ENCODE results near the gene ARHGDIB. TPM values are rescaled to one million over a fixed set of nuclear protein-coding genes. Genes with fewer than 3 reads are reported as not detected.

Gene ARHGDIB
- total RNA-seq, 2 donors from 2014 or later = 0.66 to 0.95 TPM

DNA sequence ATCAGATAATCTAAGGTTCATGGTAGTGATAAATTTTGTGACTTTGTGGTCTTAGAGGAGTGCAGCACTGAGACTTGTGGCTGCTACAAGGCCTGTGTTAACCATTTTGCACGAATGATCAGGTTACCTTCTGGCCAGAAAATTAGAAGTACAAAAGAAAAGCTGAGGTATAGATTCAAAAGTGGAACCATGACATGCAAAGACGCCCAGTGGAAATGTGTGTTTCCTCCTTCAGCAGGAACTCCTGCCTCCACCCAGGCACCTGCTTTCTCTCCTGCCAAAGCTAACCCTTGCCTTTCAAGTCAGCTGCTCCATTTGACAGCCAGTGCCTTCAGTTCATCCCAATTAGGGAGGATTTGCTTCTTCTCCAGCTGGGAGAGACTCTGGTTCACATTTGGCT lies 21.6 kb upstream of the ARHGDIB start:
- H3K9ac ChIP-seq (ENCODE audit: extremely low read depth, low read length, poor library complexity, severe bottlenecking) = no peak overlapping the region
- Mint-ChIP-seq H3K4me1 (peaks cover 3% of the 10 kb centered on the region), H3K36me3 (ENCODE audit: low read depth) (no peaks in the 10 kb centered on the region), H3K27ac (no peak overlapping the region), H3K9me3 (no peaks in the 10 kb centered on the region), H3K4me3 (no peak overlapping the region), H3K27me3 (ENCODE audit: insufficient read depth) (no peaks in the 10 kb centered on the region)
- peaks cover 3% of the 10 kb centered on the region for H3K4me1 ChIP-seq (ENCODE audit: control insufficient read depth, insufficient read depth, low read length)
- H3K27me3 ChIP-seq (ENCODE audit: control insufficient read depth, insufficient read depth, low read length, poor library complexity, severe bottlenecking) = no peaks in the 10 kb centered on the region
- no peak overlapping the region for H3K4me3 ChIP-seq (ENCODE audit: low read length)
- no peak overlapping the region for H3K27ac ChIP-seq (ENCODE audit: low read depth, low read length)
- no peaks in the 10 kb centered on the region for H3K9me3 ChIP-seq (ENCODE audit: control insufficient read depth, low read length)
- H3K36me3 ChIP-seq (ENCODE audit: control insufficient read depth, insufficient read depth, low read length) = no peaks in the 10 kb centered on the region
- DNase-seq = no peak
- TF ChIP-seq, protein P1, sequence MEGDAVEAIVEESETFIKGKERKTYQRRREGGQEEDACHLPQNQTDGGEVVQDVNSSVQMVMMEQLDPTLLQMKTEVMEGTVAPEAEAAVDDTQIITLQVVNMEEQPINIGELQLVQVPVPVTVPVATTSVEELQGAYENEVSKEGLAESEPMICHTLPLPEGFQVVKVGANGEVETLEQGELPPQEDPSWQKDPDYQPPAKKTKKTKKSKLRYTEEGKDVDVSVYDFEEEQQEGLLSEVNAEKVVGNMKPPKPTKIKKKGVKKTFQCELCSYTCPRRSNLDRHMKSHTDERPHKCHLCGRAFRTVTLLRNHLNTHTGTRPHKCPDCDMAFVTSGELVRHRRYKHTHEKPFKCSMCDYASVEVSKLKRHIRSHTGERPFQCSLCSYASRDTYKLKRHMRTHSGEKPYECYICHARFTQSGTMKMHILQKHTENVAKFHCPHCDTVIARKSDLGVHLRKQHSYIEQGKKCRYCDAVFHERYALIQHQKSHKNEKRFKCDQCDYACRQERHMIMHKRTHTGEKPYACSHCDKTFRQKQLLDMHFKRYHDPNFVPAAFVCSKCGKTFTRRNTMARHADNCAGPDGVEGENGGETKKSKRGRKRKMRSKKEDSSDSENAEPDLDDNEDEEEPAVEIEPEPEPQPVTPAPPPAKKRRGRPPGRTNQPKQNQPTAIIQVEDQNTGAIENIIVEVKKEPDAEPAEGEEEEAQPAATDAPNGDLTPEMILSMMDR (conservative IDR thresholded peaks at IDR 0.05) = no peak
- WGBS, 2 experiments (ENCODE audit: insufficient coverage in 1 of 2, insufficient read length in 1 of 2) = 82 to 100% methylated on average over 2 of the region's 2 CpGs

DNA sequence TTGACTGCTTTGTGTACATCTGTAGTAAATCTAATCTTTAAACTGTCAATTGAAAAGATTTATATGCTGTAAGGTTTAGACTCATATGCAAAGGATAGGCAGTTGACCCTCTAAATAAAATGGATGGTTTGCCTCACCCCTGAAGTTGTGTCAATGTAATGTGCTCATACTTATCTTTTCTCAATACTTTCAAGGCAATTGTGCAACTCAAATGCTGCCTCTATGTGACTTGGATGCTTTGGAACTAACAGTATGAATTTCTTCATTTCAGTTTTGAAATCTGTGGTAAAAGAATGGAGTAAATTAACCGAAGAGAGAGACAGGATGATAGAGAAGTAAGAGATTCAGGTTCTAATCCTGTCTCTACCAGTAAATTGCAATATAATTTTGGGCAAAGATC lies 21.2 kb upstream of the ARHGDIB start:
- H3K9me3 Mint-ChIP-seq = no peaks in the 10 kb centered on the region

DNA sequence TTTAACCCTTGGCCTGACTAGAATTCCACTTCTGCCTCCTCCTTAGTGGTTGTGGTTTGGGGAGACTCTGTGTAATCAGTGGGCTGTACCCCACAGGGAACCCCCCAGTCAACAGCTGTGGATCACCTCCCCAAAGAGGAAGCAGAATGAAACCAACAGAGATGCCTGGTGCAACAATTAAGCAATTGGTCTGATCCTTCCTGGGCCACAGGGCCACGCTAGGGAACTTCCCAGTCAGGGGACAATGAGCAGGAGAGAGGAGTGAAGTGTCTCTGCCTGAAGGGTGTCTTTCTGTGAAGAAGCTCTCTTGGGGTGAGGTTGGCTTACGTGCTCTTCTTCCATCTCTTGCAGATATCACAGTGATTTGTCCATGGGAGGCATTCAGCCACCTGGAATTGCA lies 19.6 kb upstream of the ARHGDIB start:
- no peaks in the 10 kb centered on the region for H3K36me3 ChIP-seq (ENCODE audit: control insufficient read depth, insufficient read depth, low read length)
- Mint-ChIP-seq H3K36me3 (ENCODE audit: low read depth) (no peaks in the 10 kb centered on the region), H3K27me3 (ENCODE audit: insufficient read depth) (peaks cover 2% of the 10 kb centered on the region), H3K9me3 (no peaks in the 10 kb centered on the region), H3K27ac (no peak overlapping the region), H3K4me3 (no peak overlapping the region), H3K4me1 (peaks cover 3% of the 10 kb centered on the region)
- TF ChIP-seq, protein P1 (conservative IDR thresholded peaks at IDR 0.05) = no peak
- no peak overlapping the region for H3K9ac ChIP-seq (ENCODE audit: extremely low read depth, low read length, poor library complexity, severe bottlenecking)
- H3K9me3 ChIP-seq (ENCODE audit: control insufficient read depth, low read length) = no peaks in the 10 kb centered on the region
- H3K27me3 ChIP-seq (ENCODE audit: control insufficient read depth, insufficient read depth, low read length, poor library complexity, severe bottlenecking) = no peaks in the 10 kb centered on the region
- DNase-seq = no peak
- peaks cover 3% of the 10 kb centered on the region for H3K4me1 ChIP-seq (ENCODE audit: control insufficient read depth, insufficient read depth, low read length)
- WGBS, 2 experiments (ENCODE audit: insufficient coverage in 1 of 2, insufficient read length in 1 of 2) = 81 to 85% methylated on average over 2 of the region's 2 CpGs
- no peak overlapping the region for H3K4me3 ChIP-seq (ENCODE audit: low read length)
- no peak overlapping the region for H3K27ac ChIP-seq (ENCODE audit: low read depth, low read length)

More for the DNA sequence above, 21.2 kb upstream of the ARHGDIB start:
- DNase-seq = no peak
- no peaks in the 10 kb centered on the region for H3K9me3 ChIP-seq (ENCODE audit: control insufficient read depth, low read length)
- H3K27me3 ChIP-seq (ENCODE audit: control insufficient read depth, insufficient read depth, low read length, poor library complexity, severe bottlenecking) = no peaks in the 10 kb centered on the region
- H3K27ac ChIP-seq (ENCODE audit: low read depth, low read length) = no peak overlapping the region
- 79 to 100% methylated on average over 1 of the region's 1 CpG for WGBS, 2 experiments (ENCODE audit: insufficient coverage in 1 of 2, insufficient read length in 1 of 2)
- H3K27me3 Mint-ChIP-seq (ENCODE audit: insufficient read depth) = no peaks in the 10 kb centered on the region
- no peak overlapping the region for H3K27ac Mint-ChIP-seq
- no peaks in the 10 kb centered on the region for H3K36me3 ChIP-seq (ENCODE audit: control insufficient read depth, insufficient read depth, low read length)
- TF ChIP-seq, protein P1 (conservative IDR thresholded peaks at IDR 0.05) = no peak
- H3K4me3 ChIP-seq (ENCODE audit: low read length) = no peak overlapping the region
- H3K36me3 Mint-ChIP-seq (ENCODE audit: low read depth) = no peaks in the 10 kb centered on the region
- no peak overlapping the region for H3K4me3 Mint-ChIP-seq
- peaks cover 3% of the 10 kb centered on the region for H3K4me1 ChIP-seq (ENCODE audit: control insufficient read depth, insufficient read depth, low read length)
- H3K9ac ChIP-seq (ENCODE audit: extremely low read depth, low read length, poor library complexity, severe bottlenecking) = no peak overlapping the region
- peaks cover 3% of the 10 kb centered on the region for H3K4me1 Mint-ChIP-seq

All from endodermal cell (in vitro differentiated cells).